Neural crest cell (in vitro differentiated cells): ENCODE measurements around the gene PPT2. TPM values are rescaled to one million over a fixed set of nuclear protein-coding genes. Genes with fewer than 3 reads are reported as not detected.
"Not testable (repeated sequence)": the region's sequence is repeated elsewhere in the genome, so short reads cannot be mapped to it uniquely, and the experiment has no call there.

Experiments used
- DNase-seq: peaks from one replicate; pipeline ENCODE4 v3.0.0; 2021; ENCODE audit warnings: low read depth, mixed read lengths, low spot score
- H3K27ac Mint-ChIP-seq: one replicate; pipeline ENCODE4 v1.8.0; 2021; ENCODE audit warnings: mild to moderate bottlenecking, mixed read lengths; ENCODE audit not compliant: unreplicated experiment
- H3K27me3 Mint-ChIP-seq: 2 replicates; pipeline ENCODE4 v1.8.0; 2021; ENCODE audit warnings: low read depth, mild to moderate bottlenecking, mixed read lengths
- H3K36me3 Mint-ChIP-seq: 2 replicates; pipeline ENCODE4 v1.8.0; 2021; ENCODE audit warnings: low read depth, mild to moderate bottlenecking, mixed read lengths
- H3K4me1 Mint-ChIP-seq: 2 replicates; pipeline ENCODE4 v1.8.0; 2021; ENCODE audit warnings: mixed read lengths
- H3K4me3 Mint-ChIP-seq: one replicate; pipeline ENCODE4 v1.8.0; 2021; ENCODE audit warnings: mild to moderate bottlenecking, mixed read lengths
- H3K9me3 Mint-ChIP-seq: 2 replicates; pipeline ENCODE4 v1.8.0; 2021; ENCODE audit warnings: mixed read lengths
- CTCF ChIP-seq: fragments of 200-600 bp; sonication (generic); conservative IDR thresholded peaks from 2 replicates; pipeline ENCODE4 v1.5.0; 2021; ENCODE audit warnings: antibody characterized with exemption, mild to moderate bottlenecking
- total RNA-seq: library from RNA; stranded (reverse); gene quantifications from 2 replicates; pipeline ENCODE4 v1.2.1, GENCODE V29; 2021

The PPT2 gene
- total RNA-seq, 1 donor from 2014 or later, result 60.9 TPM

- Mint-ChIP-seq H3K27me3 (no peaks in the 10 kb centered on the region), H3K4me3 (peak within 1 kb of the TSS; percentile 67), H3K4me1 (peaks cover 51% of the 10 kb centered on the region), H3K9me3 (no peaks in the 10 kb centered on the region), H3K27ac (no peak within 1 kb of the TSS), H3K36me3 (peaks cover 11% of the 10 kb centered on the region)
- TF ChIP-seq CTCF, result no peak
- DNase-seq, result no peak
Observed at GRCh38 chr6:32184084-32184640, 30.2 kb downstream of the PPT2 start, which contains the start of gene AGER. TSS of gene AGER (minus strand) at chr6:32184253. CDS start at chr6:32184222, 31 bp downstream.

- not testable (repeated sequence) for H3K9me3 Mint-ChIP-seq, H3K27me3 Mint-ChIP-seq, DNase-seq
- H3K4me1 Mint-ChIP-seq, result peaks cover 47% of the 10 kb centered on the region
- peak overlapping the region; percentile 54 for H3K27ac Mint-ChIP-seq
- peak overlapping the region; percentile 92 for H3K4me3 Mint-ChIP-seq
- peaks cover 11% of the 10 kb centered on the region for H3K36me3 Mint-ChIP-seq
Observed at GRCh38 chr6:32185681-32186131, 31.8 kb downstream of the PPT2 start.

GRCh38 chr6:32186151-32186840 is 32.4 kb downstream of the PPT2 start:
- H3K27me3 Mint-ChIP-seq, DNase-seq, H3K9me3 Mint-ChIP-seq: not testable (repeated sequence)
- Mint-ChIP-seq H3K4me1 (peaks cover 49% of the 10 kb centered on the region), H3K27ac (peak overlapping the region; percentile 59), H3K4me3 (peak overlapping the region; percentile 92), H3K36me3 (peaks cover 11% of the 10 kb centered on the region)

- Mint-ChIP-seq H3K36me3 (peaks cover 11% of the 10 kb centered on the region), H3K4me1 (peaks cover 52% of the 10 kb centered on the region)
Observed at GRCh38 chr6:32187009-32187709, 33.2 kb downstream of the PPT2 start.

GRCh38 chr6:32187725-32188380 is 33.9 kb downstream of the PPT2 start:
- Mint-ChIP-seq H3K27ac (peak overlapping the region; percentile 50), H3K36me3 (peaks cover 11% of the 10 kb centered on the region), H3K4me3 (peak overlapping the region; percentile 92), H3K4me1 (peaks cover 56% of the 10 kb centered on the region)
- not testable (repeated sequence) for H3K27me3 Mint-ChIP-seq, DNase-seq, H3K9me3 Mint-ChIP-seq

More at GRCh38 chr6:32187009-32187709, 33.2 kb downstream of the PPT2 start:
- H3K27ac Mint-ChIP-seq, result peak overlapping the region; percentile 50
- peak overlapping the region; percentile 92 for H3K4me3 Mint-ChIP-seq
- H3K9me3 Mint-ChIP-seq, result no peaks in the 10 kb centered on the region
- no peak for TF ChIP-seq CTCF
- no peak for DNase-seq
- H3K27me3 Mint-ChIP-seq, result no peaks in the 10 kb centered on the region

GRCh38 chr6:32188381-32189068 is 34.6 kb downstream of the PPT2 start:
- Mint-ChIP-seq H3K4me1 (peaks cover 61% of the 10 kb centered on the region), H3K4me3 (peak overlapping the region; percentile 92)
- DNase-seq, result no peak

More at GRCh38 chr6:32188381-32189068, 34.6 kb downstream of the PPT2 start:
- Mint-ChIP-seq H3K9me3 (no peaks in the 10 kb centered on the region), H3K27me3 (no peaks in the 10 kb centered on the region), H3K27ac (peak overlapping the region; percentile 97), H3K36me3 (peaks cover 11% of the 10 kb centered on the region)
- no peak for TF ChIP-seq CTCF
